Nephron (organoid): ENCODE results near the gene RHNO1.

Experiments
- H3K27ac Mint-ChIP-seq, 3 experiments: 2 replicates each; pipeline ENCODE4 v1.8.0; 2020; ENCODE audit warnings: mixed read lengths in 3 of 3, mild to moderate bottlenecking in 2 of 3, moderate library complexity in 1 of 3
- H3K27me3 Mint-ChIP-seq: 2 replicates; pipeline ENCODE4 v1.8.0; 2021; ENCODE audit warnings: low read depth, mild to moderate bottlenecking, moderate library complexity, mixed read lengths
- H3K36me3 Mint-ChIP-seq: 2 replicates; pipeline ENCODE4 v1.8.0; 2020; ENCODE audit warnings: low read depth, mixed read lengths
- H3K4me1 Mint-ChIP-seq: 2 replicates; pipeline ENCODE4 v1.8.0; 2020; ENCODE audit warnings: mixed read lengths
- H3K4me3 Mint-ChIP-seq, 3 experiments: 2 replicates each; pipeline ENCODE4 v1.8.0; 2020; ENCODE audit warnings: mild to moderate bottlenecking in 3 of 3, mixed read lengths in 3 of 3, moderate library complexity in 2 of 3
- H3K9me3 Mint-ChIP-seq: 2 replicates; pipeline ENCODE4 v1.8.0; 2020; ENCODE audit warnings: mixed read lengths
- CTCF ChIP-seq, 3 experiments: fragments of 200-600 bp; sonication (generic); IDR thresholded peaks; one replicate each; pipeline ENCODE4 v1.5.0; 2021; ENCODE audit warnings: antibody characterized with exemption in 3 of 3; ENCODE audit not compliant: unreplicated experiment in 3 of 3

Gene RHNO1

GRCh38 chr12:2923057-2923456, 46.0 kb downstream of the RHNO1 start:
- H3K4me3 Mint-ChIP-seq: no peak overlapping the region

GRCh38 chr12:2924019-2924418, 47.0 kb downstream of the RHNO1 start:
- Mint-ChIP-seq H3K4me1 (no peaks in the 10 kb centered on the region), H3K27ac (no peak overlapping the region), H3K36me3 (peaks cover 73% of the 10 kb centered on the region), H3K4me3 (no peak overlapping the region), H3K27me3 (peaks cover 4% of the 10 kb centered on the region), H3K9me3 (no peaks in the 10 kb centered on the region)
- TF ChIP-seq CTCF (IDR thresholded peaks at IDR 0.05; ENCODE audit: unreplicated experiment in 3 of 3): no peak

More at GRCh38 chr12:2923057-2923456, 46.0 kb downstream of the RHNO1 start:
- no peaks in the 10 kb centered on the region for H3K4me1 Mint-ChIP-seq
- H3K27me3 Mint-ChIP-seq: peaks cover 4% of the 10 kb centered on the region
- no peak overlapping the region for H3K27ac Mint-ChIP-seq
- H3K9me3 Mint-ChIP-seq: no peaks in the 10 kb centered on the region
- peaks cover 67% of the 10 kb centered on the region for H3K36me3 Mint-ChIP-seq
- TF ChIP-seq CTCF (IDR thresholded peaks at IDR 0.05; ENCODE audit: unreplicated experiment in 3 of 3): no peak

DNA sequence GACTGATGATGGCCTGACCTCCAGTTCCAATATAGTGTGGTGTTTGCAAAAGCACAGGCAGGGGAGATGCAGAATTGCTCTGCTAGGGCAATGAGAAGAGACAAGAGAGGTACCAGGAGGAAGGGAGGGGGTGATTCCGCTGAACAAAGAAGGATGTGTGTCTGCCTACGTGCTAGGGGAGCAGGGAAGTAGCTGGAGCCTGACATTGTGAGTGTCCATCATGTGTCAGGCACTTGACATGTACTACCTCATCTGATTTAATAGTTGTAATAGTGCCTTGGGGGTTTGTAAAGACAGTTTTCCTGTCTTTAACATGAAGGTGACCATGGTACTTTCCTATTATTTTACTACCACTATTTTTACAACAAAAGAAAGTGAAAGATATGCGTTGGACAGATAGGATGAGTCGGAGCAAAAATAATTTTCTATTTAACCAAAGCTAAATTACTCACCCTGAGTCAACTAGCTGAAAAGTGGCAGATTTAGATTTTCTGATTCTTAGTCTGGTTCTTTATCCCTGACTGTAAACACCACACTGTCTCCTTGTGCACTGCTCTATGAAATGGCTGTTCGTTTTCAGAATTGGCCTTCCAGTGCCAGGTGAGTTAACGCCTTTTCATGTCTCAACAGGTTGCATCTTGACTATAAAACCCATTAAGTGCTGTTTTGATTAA, 48.4 kb downstream of the RHNO1 start:
- Mint-ChIP-seq H3K27ac (no peak overlapping the region), H3K27me3 (peaks cover 4% of the 10 kb centered on the region), H3K4me3 (no peak overlapping the region), H3K4me1 (no peaks in the 10 kb centered on the region), H3K36me3 (peaks cover 68% of the 10 kb centered on the region), H3K9me3 (no peaks in the 10 kb centered on the region)
- TF ChIP-seq CTCF (IDR thresholded peaks at IDR 0.05; ENCODE audit: unreplicated experiment in 3 of 3): no peak

- Mint-ChIP-seq H3K4me1 (no peaks in the 10 kb centered on the region), H3K27ac (no peak overlapping the region), H3K4me3 (no peak overlapping the region), H3K9me3 (no peaks in the 10 kb centered on the region), H3K36me3 (peaks cover 61% of the 10 kb centered on the region), H3K27me3 (no peaks in the 10 kb centered on the region)
- TF ChIP-seq CTCF (IDR thresholded peaks at IDR 0.05; ENCODE audit: unreplicated experiment in 3 of 3): no peak
Observed at GRCh38 chr12:2930865-2931264, 53.8 kb downstream of the RHNO1 start.

DNA sequence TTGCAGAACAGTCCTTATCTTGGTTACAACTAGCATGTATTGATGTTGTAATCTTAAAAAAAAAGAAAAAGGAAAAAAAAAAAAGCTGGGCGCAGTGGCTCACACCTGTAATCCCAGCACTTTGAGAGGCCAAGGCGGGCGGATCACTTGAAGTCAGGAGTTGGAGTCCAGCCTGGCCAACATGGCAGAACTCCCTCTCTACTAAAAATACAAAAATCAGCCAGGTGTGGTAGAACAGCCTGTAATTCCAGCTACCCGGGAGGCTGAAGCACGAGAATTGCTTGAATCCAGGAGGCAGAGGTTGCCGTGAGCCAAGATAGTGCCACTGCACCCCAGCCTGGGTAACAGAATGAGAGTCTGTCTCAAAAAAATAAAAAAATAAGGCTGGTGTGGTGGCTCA, 56.6 kb downstream of the RHNO1 start:
- Mint-ChIP-seq H3K9me3 (no peaks in the 10 kb centered on the region), H3K27me3 (no peaks in the 10 kb centered on the region), H3K27ac (no peak overlapping the region), H3K36me3 (peaks cover 55% of the 10 kb centered on the region), H3K4me3 (no peak overlapping the region), H3K4me1 (no peaks in the 10 kb centered on the region)
- TF ChIP-seq CTCF (IDR thresholded peaks at IDR 0.05; ENCODE audit: unreplicated experiment in 3 of 3): no peak

GRCh38 chr12:2934371-2934770, 57.3 kb downstream of the RHNO1 start:
- Mint-ChIP-seq H3K36me3 (peaks cover 56% of the 10 kb centered on the region), H3K9me3 (no peaks in the 10 kb centered on the region), H3K27me3 (no peaks in the 10 kb centered on the region), H3K4me3 (no peak overlapping the region), H3K27ac (no peak overlapping the region), H3K4me1 (no peaks in the 10 kb centered on the region)
- no peak for TF ChIP-seq CTCF (IDR thresholded peaks at IDR 0.05; ENCODE audit: unreplicated experiment in 3 of 3)
